Measurements from ENCODE around the gene ADSS1. TPM values are rescaled to one million over a fixed set of nuclear protein-coding genes. Genes with fewer than 3 reads are reported as not detected.

Gene ADSS1
- total RNA-seq, 1 donor from 2014 or later: 215 TPM

DNA sequence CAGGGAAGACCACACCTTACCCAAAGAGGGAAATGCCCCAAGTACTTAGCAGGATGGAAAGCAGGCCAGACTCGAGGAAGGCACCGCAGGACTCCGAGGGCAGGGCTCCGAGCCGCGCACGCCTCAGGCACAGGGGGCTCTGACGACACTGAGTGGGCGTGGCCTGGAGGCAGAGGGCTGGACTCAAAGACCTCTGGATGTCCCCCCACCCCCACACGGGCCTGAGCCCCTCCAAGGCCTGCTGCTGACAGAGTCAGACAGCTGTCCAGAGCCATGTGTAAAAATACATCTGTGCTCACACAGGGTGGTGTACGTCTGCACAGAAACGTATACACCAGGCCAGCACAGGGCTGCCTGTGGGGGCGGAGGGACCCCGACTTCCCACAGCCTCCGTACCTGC is 70.1 kb downstream of the ADSS1 start:
- DNase-seq: peak; percentile 78
- intact Hi-C loops (cut with DNase I): no loop called here
- ATAC-seq (ENCODE audit: poor library complexity): no peak

DNA sequence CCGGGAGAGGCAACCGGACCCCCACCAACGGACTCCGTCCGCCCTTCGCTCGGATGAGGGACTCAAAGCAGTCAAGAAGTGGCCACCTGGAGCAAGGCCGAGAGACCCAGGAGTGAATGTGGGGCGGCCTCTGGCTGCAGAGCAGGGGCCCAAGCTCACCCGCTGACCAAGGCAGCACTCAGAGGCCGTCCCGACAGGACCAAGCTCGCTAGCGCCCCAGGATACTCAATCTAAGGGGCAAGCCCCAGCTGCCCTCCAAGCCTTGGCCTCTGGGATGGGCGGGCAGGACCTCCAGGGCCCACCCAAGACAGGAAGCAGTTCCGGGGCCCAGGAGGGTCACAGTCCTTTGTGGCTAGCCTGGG is 70.6 kb downstream of the ADSS1 start:
- ATAC-seq (ENCODE audit: poor library complexity): no peak
- no peak for DNase-seq
- intact Hi-C loops (cut with DNase I): no loop called here

DNA sequence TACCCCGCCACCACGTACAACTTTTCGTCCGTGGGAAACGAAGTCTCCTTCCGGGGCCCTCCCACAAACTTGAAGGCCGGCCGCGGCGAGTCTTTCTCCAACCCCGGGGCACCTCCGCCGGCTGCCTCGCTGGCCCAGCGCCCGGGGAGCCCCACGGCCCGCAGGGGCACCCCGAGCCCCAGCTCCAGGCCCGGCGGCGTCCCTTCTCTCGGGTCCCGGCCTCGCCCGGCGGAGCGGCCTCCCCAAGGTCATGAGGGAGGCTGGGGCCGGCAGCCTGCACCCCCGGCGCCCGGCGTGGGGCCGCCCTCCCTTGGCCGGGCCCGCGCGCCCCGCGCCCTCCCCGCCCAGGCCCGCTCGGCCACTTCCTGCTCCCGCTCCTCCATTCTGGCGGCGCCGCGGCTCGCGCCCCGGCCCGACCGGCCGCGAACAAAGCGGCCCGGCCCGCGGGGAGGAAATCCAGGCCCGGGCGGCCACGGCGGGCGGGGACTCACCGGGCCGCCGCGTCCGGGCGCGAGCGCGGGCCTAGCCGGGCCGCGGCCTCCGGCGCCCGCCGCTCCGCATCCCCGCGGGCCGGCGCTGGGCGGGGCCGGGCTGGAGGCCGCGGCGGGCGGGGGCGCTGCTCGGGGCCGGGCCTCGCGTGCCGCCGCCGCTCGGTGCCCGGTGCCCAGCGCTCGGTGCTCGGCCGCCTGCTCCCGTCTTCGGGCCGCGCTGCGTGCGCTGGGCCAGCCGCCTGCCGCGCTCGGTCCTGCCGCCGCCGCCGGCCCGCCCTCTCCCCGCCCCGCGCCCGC is 71.2 kb downstream of the ADSS1 start, which contains the start of gene AKT1:
Gene AKT1, minus strand, starts transcription at position 756 of the 788 bp plus-strand sequence. CDS start 3,105 bp downstream, outside the sequence.
- intact Hi-C loops (cut with DNase I): no loop called here
- DNase-seq (peak; percentile 60), ATAC-seq (ENCODE audit: poor library complexity) (no peak)

DNA sequence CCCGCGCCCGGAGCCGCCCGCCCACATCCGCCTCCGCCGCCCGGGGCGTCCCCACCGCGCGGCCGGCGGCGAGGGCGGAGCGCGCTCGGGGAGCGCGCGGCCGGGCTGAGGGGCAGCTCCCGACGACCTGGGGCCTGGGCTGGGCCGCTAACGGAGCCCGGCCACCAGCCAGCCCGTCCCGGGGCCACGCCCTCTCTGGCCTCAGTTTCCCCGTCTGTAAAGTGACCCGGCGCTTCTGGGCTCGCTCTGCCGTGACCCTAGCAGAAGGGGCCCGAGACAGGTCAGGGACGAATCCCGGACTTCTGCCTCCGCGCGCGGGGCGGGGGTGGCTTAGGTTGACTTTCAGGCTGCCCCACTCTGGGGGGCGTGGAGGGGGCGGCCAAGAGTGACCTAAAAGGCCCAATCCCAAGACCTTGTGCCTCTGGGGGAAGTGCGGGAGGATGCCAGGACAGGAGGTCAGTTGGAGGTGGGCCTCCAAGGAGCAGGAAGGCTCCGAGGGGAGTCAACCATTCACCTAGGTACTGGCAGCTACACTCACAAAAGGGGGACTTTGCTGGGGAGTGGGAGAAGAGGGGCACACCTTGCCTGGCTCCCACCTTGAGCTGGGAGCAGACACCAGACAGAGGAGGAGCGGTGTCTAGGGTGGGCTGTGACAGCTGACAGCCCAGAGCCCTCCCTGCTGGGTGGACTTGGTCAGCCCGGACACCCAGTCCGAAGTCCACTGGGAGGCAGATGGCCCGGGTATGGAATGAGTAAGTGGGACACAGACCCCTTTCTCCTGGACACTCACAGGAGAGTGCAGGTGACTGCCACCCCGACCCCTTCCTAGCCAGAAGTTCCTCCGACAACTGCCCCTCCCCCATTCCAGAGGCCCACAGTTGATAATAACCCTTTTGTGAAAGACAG is 72.0 kb downstream of the ADSS1 start:
- intact Hi-C loops (cut with DNase I): no loop called here

DNA sequence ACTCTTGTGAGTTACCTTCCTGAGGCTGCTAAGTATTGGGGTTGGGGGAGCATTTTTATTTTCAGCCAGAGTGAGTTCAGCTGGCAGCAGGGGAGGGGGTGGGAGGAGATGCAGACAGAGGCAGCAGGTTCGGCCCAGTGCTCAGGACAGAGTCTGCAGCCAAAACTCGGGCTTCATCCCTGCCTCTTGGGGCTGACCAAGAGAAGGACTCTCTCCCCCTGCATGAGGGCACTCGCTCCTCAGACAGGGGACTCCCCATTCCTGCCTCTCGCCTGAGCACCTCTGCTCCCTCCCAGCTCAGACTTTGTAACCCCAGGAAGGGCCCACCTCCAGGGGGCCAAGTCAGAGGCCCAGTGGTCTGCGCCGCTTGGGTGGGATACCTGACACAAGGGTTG is 72.7 kb downstream of the ADSS1 start:
- no peak for DNase-seq
- intact Hi-C loops (cut with DNase I): no loop called here
- ATAC-seq (ENCODE audit: poor library complexity): no peak

More for the DNA sequence above, 72.0 kb downstream of the ADSS1 start:
- ATAC-seq (ENCODE audit: poor library complexity) (peak; percentile 50), DNase-seq (peak; percentile 76)

Small RNAs within 50 kb of the gene (microRNA-seq; reads per million reads assigned to microRNA genes)
- gene MIR4710: not detected

Other genes with a start within 250 kb of the ADSS1 start
- 42.5 TPM for gene C14orf180, start 144.5 kb upstream of the ADSS1 start, total RNA-seq
- gene TMEM179, start 119.5 kb upstream of the ADSS1 start, total RNA-seq: not detected
- 28.3 TPM for gene INF2, start 34.6 kb upstream of the ADSS1 start, total RNA-seq
- 60.7 TPM for gene SIVA1, start 28.9 kb downstream of the ADSS1 start, total RNA-seq
- 120 TPM for gene AKT1, start 71.5 kb downstream of the ADSS1 start, total RNA-seq
- 5.0 TPM for gene ZBTB42, start 76.9 kb downstream of the ADSS1 start, total RNA-seq
- gene CEP170B, start 141.0 kb downstream of the ADSS1 start, total RNA-seq: 9.5 TPM
- gene PLD4, start 200.7 kb downstream of the ADSS1 start, total RNA-seq: 0.13 TPM

Data from Right ventricle myocardium superior (tissue), 1 donor.